H9 (cell line): ENCODE results near the gene UBN1. TPM values are rescaled to one million over a fixed set of nuclear protein-coding genes. Genes with fewer than 3 reads are reported as not detected.

Source experiments
- DNase-seq: peaks from one replicate; pipeline ENCODE4 v3.0.0-alpha.2; 2017
- H2AFZ ChIP-seq: one replicate; pipeline ENCODE4 v1.6.1; 2013; ENCODE audit warnings: mild to moderate bottlenecking, low read length, control low read depth, moderate library complexity
- H2AK5ac ChIP-seq: 2 replicates; pipeline ENCODE4 v1.6.1; 2013; ENCODE audit warnings: low read length, control low read depth, mixed read lengths; ENCODE audit not compliant: insufficient read length
- H2BK120ac ChIP-seq: one replicate; pipeline ENCODE4 v1.6.1; 2013; ENCODE audit warnings: low read depth, mild to moderate bottlenecking, low read length, control low read depth, inconsistent platforms; ENCODE audit not compliant: poor library complexity, severe bottlenecking
- H2BK12ac ChIP-seq: 2 replicates; pipeline ENCODE4 v1.6.1; 2013; ENCODE audit warnings: low read length, control low read depth, mixed read lengths, low read depth; ENCODE audit not compliant: insufficient read length
- H2BK15ac ChIP-seq: 2 replicates; pipeline ENCODE4 v1.6.1; 2013; ENCODE audit warnings: low read depth, low read length, control low read depth
- H2BK20ac ChIP-seq: one replicate; pipeline ENCODE4 v1.6.1; 2013; ENCODE audit warnings: low read depth, mild to moderate bottlenecking, low read length, control low read depth, inconsistent platforms; ENCODE audit not compliant: poor library complexity, severe bottlenecking
- H2BK5ac ChIP-seq: 2 replicates; pipeline ENCODE4 v1.6.1; 2013; ENCODE audit warnings: low read length, control low read depth, mixed read lengths; ENCODE audit not compliant: insufficient read length
- H3K14ac ChIP-seq: 2 replicates; pipeline ENCODE4 v1.6.1; 2013; ENCODE audit warnings: low read length, control low read depth; ENCODE audit not compliant: insufficient read depth
- H3K18ac ChIP-seq: 2 replicates; pipeline ENCODE4 v1.6.1; 2013; ENCODE audit warnings: low read depth, mild to moderate bottlenecking, mixed read lengths, low read length, control low read depth; ENCODE audit not compliant: insufficient read length
- H3K23ac ChIP-seq: 2 replicates; pipeline ENCODE4 v1.6.1; 2013; ENCODE audit warnings: low read length, control low read depth, mixed read lengths, low read depth; ENCODE audit not compliant: insufficient read length
- H3K23me2 ChIP-seq: 2 replicates; pipeline ENCODE4 v1.6.1; 2013; ENCODE audit warnings: low read depth, mild to moderate bottlenecking, mixed read lengths, low read length, control low read depth; ENCODE audit not compliant: insufficient read length, poor library complexity, severe bottlenecking
- H3K27ac ChIP-seq: 2 replicates; pipeline ENCODE4 v1.5.1; 2013; ENCODE audit warnings: low read length, control low read depth, mixed read lengths, low read depth; ENCODE audit not compliant: insufficient read length
- H3K27me3 ChIP-seq: 2 replicates; pipeline ENCODE4 v1.6.1; 2013; ENCODE audit warnings: low read length, control low read depth, inconsistent platforms; ENCODE audit not compliant: insufficient read depth
- H3K4ac ChIP-seq: 2 replicates; pipeline ENCODE4 v1.6.1; 2013; ENCODE audit warnings: low read depth, mild to moderate bottlenecking, control low read depth, inconsistent platforms, low read length, moderate library complexity
- H3K4me1 ChIP-seq: 2 replicates; pipeline ENCODE4 v1.6.1; 2013; ENCODE audit warnings: low read length, control low read depth, inconsistent platforms; ENCODE audit not compliant: insufficient read depth
- H3K4me2 ChIP-seq: 2 replicates; pipeline ENCODE4 v1.6.1; 2013; ENCODE audit warnings: low read length, control low read depth, mixed read lengths; ENCODE audit not compliant: insufficient read length, insufficient read depth
- H3K56ac ChIP-seq: 2 replicates; pipeline ENCODE4 v1.6.1; 2013; ENCODE audit warnings: low read depth, mild to moderate bottlenecking, mixed read lengths, low read length, control low read depth; ENCODE audit not compliant: insufficient read length
- H3K79me1 ChIP-seq: 2 replicates; pipeline ENCODE4 v1.6.1; 2013; ENCODE audit warnings: low read depth, mild to moderate bottlenecking, moderate library complexity, low read length, control low read depth, inconsistent platforms; ENCODE audit not compliant: insufficient read depth, poor library complexity, severe bottlenecking
- H3K79me2 ChIP-seq: 2 replicates; pipeline ENCODE4 v1.6.1; 2013; ENCODE audit warnings: low read length, control low read depth, inconsistent platforms; ENCODE audit not compliant: insufficient read depth
- H3K9ac ChIP-seq: 2 replicates; pipeline ENCODE4 v1.6.1; 2013; ENCODE audit warnings: low read length, control low read depth, mixed read lengths; ENCODE audit not compliant: insufficient read length; ENCODE audit errors: extremely low read depth
- H3K9me3 ChIP-seq: one replicate; pipeline ENCODE4 v1.6.1; 2013; ENCODE audit warnings: low read depth, low read length, inconsistent platforms; ENCODE audit not compliant: control insufficient read depth
- H3T11ph ChIP-seq: one replicate; pipeline ENCODE4 v1.6.1; 2013; ENCODE audit warnings: mild to moderate bottlenecking, low read length, control low read depth, inconsistent platforms
- H4K20me1 ChIP-seq: one replicate; pipeline ENCODE4 v1.6.1; 2013; ENCODE audit not compliant: control insufficient read depth, insufficient read length, insufficient read depth
- H4K5ac ChIP-seq: 2 replicates; pipeline ENCODE4 v1.6.1; 2013; ENCODE audit warnings: low read depth, mild to moderate bottlenecking, mixed read lengths, low read length, control low read depth; ENCODE audit not compliant: insufficient read length
- H4K8ac ChIP-seq: replicated peaks from 2 replicates; pipeline ENCODE4 v1.6.1; 2013; ENCODE audit warnings: low read length, control low read depth, mixed read lengths, low read depth; ENCODE audit not compliant: insufficient read length
- H4K91ac ChIP-seq: 2 replicates; pipeline ENCODE4 v1.6.1; 2013; ENCODE audit warnings: low read depth, mild to moderate bottlenecking, moderate library complexity, mixed read lengths, low read length, control low read depth; ENCODE audit not compliant: insufficient read length
- H3K27ac Mint-ChIP-seq, 3 experiments: 2 replicates in 2 of 3; 3 replicates in 1 of 3; pipeline ENCODE4 v1.8.0; 2020 to 2021; ENCODE audit warnings: mixed read lengths in 3 of 3, mild to moderate bottlenecking in 1 of 3, moderate library complexity in 1 of 3
- H3K27me3 Mint-ChIP-seq: 2 replicates; pipeline ENCODE4 v1.8.0; 2021; ENCODE audit warnings: low read depth, mild to moderate bottlenecking, moderate library complexity, mixed read lengths
- H3K36me3 Mint-ChIP-seq, 3 experiments: 2 replicates in 2 of 3; 3 replicates in 1 of 3; pipeline ENCODE4 v1.8.0; 2020 to 2021; ENCODE audit warnings: low read depth in 3 of 3, mixed read lengths in 3 of 3; ENCODE audit not compliant: insufficient read depth in 1 of 3
- H3K4me1 Mint-ChIP-seq, 2 experiments: 2 replicates each; pipeline ENCODE4 v1.8.0; 2020; ENCODE audit warnings: mixed read lengths in 2 of 2
- H3K4me3 Mint-ChIP-seq, 2 experiments: 2 replicates in 1 of 2; 3 replicates in 1 of 2; pipeline ENCODE4 v1.8.0; 2020 to 2021; ENCODE audit warnings: mild to moderate bottlenecking in 2 of 2, mixed read lengths in 2 of 2, moderate library complexity in 1 of 2
- H3K9me3 Mint-ChIP-seq, 2 experiments: 2 replicates in 1 of 2; 3 replicates in 1 of 2; pipeline ENCODE4 v1.8.0; 2020; ENCODE audit warnings: mild to moderate bottlenecking in 2 of 2, mixed read lengths in 2 of 2, moderate library complexity in 1 of 2
- CTCF ChIP-seq: fragments of 200-600 bp; sonication (generic); conservative IDR thresholded peaks from 3 replicates; pipeline ENCODE4 v1.8.0; 2021; ENCODE audit warnings: antibody characterized with exemption, mild to moderate bottlenecking
- WGBS: extraction: QIAGEN DNeasy Blood & Tissue Kit; methylation state at CpG from one replicate; pipeline ENCODE4 v1.1.7; 2013; ENCODE audit warnings: missing lambda C conversion rate, low lambda C conversion rate, mixed read lengths; ENCODE audit not compliant: insufficient read length; ENCODE audit errors: extremely low coverage; 5-methylcytosine and 5-hydroxymethylcytosine counted together
- total RNA-seq: library from RNA; stranded (reverse); gene quantifications from 2 replicates; pipeline ENCODE4 v1.2.1, GENCODE V29; 2021

Gene UBN1
- total RNA-seq, 1 experiment from 2014 or later = 55.2 TPM

- Mint-ChIP-seq H3K4me3 (no peak overlapping the region), H3K27ac (no peak overlapping the region), H3K36me3 (peaks cover 6 to 32% (median 21%) of the 10 kb centered on the region in 3 experiments), H3K4me1 (peaks cover 26 to 30% of the 10 kb centered on the region in 2 experiments), H3K9me3 (peaks cover 8 to 9% of the 10 kb centered on the region in 2 experiments), H3K27me3 (no peaks in the 10 kb centered on the region; the same call in 1 of the 2 replicates)
- H2BK15ac ChIP-seq = no peak overlapping the region
- H3T11ph ChIP-seq = no peak overlapping the region
- DNase-seq = no peak
- H4K5ac ChIP-seq = no peak overlapping the region
- H2BK12ac ChIP-seq = no peak overlapping the region
- H2AFZ ChIP-seq = no peak overlapping the region
- H3K79me1 ChIP-seq = no peaks in the 10 kb centered on the region
- no peaks in the 10 kb centered on the region for H3K23me2 ChIP-seq
- H3K23ac ChIP-seq = no peak overlapping the region
- H2AK5ac ChIP-seq = no peak overlapping the region
- no peak overlapping the region for H3K14ac ChIP-seq
- no CpG with 5 or more reads among the region's 2 CpGs for WGBS
- no peak overlapping the region for H3K9ac ChIP-seq
- TF ChIP-seq CTCF = no peak
- no peak overlapping the region for H4K8ac ChIP-seq
- H3K56ac ChIP-seq = no peak overlapping the region
- no peaks in the 10 kb centered on the region for H3K27me3 ChIP-seq
- no peak overlapping the region for H2BK20ac ChIP-seq
- no peak overlapping the region for H2BK5ac ChIP-seq
- H3K79me2 ChIP-seq = no peaks in the 10 kb centered on the region
- no peak overlapping the region for H3K4me2 ChIP-seq
- no peak overlapping the region for H3K4ac ChIP-seq
- no peak overlapping the region for H2BK120ac ChIP-seq
- H4K20me1 ChIP-seq = no peaks in the 10 kb centered on the region
- no peak overlapping the region for H4K91ac ChIP-seq
- H3K9me3 ChIP-seq = no peaks in the 10 kb centered on the region
- H3K4me1 ChIP-seq = peaks cover 6% of the 10 kb centered on the region
- no peak overlapping the region for H3K18ac ChIP-seq
- no peak overlapping the region for H3K27ac ChIP-seq
Observed at GRCh38 chr16:4927661-4928060, 80.4 kb downstream of the UBN1 start.
